ELR (cell line): Measurements from ENCODE around the gene MED31.
"Not testable (repeated sequence)": the region's sequence is repeated elsewhere in the genome, so short reads cannot be mapped to it uniquely, and the experiment has no call there.

Source experiments
- DNase-seq: peaks from one replicate; pipeline ENCODE4 v3.0.0-alpha.2; 2015; ENCODE audit warnings: low read depth

MED31 gene

DNA sequence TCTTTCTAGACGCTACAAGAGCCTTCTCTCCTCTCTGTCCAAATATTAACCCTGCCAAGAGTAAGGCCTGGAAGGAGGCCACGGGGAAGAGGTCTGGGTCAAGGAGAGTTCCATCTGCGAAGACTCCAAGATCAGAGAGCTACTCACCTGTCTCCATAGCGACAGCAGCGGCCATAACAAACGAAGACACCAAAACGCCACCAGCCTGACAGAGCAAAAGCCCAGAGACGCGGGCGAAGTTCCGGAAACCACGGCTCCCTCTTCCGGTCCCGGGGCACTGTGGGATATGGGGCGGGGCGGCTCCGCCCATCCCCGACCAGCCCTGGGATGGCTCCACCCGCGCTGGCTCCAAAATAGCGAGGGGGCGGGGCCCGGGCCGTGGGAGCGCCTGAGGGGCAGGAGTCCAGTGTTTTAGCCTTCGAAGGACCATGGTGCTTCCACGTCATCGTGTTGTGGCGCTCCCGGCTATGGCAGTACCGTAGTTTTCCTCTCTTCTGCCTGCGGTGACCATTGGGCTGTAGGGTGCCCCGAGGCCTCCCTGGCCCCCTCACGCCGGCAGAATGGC lies at the start of gene MED31, which contains the start of gene C17orf100:
TSS of gene MED31 (minus strand) at position 252 of the 565 bp plus-strand sequence. CDS start at position 175, 77 bp downstream.
TSS of gene C17orf100 (plus strand) at position 409 of the 565 bp plus-strand sequence. CDS start at position 561, 152 bp downstream.
- DNase-seq = peak; percentile 95

DNA sequence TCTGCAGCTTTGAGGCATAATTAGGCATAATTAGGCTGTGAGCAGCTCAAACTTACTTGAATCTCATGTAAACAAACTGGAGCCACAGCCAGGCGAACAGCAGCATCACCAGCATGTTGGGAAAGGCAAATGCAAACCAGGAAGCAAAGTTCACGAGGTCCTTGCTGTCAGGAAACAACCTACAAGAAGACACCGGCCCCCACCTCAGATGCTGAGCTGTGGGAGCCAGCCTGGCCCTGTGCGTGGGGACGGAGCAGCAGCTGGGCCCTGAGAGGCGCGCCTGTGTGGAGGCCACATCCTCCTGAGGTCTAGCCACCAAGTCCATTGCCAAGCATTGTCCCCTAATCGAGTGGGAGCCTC lies 49.5 kb upstream of the MED31 start:
- DNase-seq = no peak

DNA sequence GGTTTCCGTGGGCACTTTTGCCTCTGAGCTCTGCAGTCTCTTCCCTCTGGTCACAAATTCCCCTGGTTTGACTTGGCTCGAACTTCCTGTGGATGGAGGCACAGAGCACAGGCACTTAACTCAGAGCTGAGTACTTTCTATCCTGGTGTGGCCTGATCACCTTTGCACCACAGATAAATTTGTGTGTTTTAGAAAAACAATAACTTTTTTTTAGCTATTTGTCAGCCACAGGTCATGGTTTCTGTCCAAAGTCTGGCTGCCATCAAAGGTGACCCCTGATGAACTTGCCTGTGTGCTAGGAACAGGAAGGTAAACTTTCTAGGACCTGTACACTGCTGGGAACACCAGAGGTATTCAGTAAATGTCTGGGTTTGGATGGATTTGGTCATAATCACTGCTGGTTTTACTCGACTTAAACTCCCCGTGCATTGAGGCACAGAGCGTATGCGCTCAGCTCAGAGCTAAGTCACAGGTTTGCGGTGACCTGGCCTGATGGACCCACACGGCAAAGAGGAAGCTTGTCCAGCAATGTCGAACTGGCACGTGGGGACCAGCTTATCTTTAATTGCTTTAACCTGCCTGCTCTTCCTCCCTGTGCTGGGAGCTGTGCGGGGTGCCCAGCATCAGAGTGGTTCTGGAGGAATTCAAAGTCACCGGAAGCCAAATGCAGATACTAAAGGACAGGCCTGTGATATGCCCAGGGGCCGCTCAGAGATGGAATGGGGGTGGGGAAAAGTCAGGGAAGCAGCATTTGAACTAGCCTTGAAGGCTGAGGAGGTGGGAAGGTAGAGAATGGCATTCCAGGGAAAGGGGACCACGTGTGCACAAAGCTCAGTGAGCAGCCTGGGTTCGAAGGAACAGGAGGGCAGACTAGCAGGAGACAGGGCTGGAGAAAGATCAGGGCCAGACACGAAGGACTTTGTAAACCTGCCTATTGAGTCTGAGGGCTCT lies 48.9 kb upstream of the MED31 start:
- DNase-seq = no peak

DNA sequence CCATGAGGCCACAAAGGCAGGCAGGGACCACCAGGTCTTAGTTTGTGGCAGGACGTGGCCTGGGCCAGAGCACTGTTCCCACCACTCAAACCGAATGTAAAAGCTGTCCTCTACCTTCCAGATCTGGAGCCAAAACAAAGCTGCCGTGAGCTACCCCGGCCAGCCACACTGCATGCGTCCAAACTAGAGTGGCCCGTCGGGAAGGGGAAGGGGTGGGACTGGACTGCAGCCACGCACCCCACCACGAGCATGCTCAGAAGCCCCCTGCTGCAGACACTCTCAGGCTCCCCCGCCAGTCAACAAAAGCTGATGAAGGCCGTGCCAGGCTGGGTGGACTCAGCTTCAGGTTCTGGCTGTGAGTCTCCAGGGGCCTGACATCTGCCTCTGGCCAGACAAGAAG lies 46.6 kb upstream of the MED31 start:
- no peak for DNase-seq

DNA sequence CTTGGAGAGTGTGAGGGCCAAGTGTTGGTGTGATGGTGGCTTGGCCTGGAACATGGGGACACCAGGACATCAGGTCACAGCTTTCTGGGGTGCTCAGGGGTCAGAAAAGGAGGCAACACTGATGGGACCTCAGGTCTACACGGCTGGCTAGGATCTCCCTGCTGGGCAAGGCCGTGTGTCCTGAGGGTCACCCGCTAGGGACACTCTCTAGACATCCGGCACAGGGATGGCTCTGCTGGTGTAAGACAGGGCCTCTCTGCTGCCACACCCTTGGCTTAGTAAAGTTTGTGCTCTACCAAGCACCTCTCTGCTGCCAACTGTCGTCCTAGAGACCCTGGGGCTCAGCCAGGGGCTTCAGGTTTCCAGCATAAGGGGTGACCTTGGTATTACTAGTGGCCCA lies 45.5 kb upstream of the MED31 start:
- DNase-seq = no peak

DNA sequence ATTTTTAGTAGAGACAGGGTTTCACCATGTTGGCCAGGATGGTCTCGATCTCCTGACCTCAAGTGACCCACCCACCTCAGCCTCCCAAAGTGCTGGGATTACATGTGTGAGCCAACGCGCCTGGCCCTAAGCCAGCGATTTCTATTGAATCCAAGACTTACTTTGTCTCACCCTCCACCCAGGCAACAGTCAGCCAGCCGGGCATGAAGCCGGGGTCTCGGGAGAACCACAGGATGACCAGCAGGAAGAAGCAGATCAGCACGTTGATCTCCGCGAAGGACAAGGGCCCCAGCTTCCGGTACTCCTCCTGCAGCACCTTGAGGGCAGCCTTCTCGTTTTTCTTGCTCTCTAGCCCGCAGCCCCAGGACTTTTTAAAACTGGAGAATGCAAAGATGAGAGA lies 44.2 kb upstream of the MED31 start:
- no peak for DNase-seq

DNA sequence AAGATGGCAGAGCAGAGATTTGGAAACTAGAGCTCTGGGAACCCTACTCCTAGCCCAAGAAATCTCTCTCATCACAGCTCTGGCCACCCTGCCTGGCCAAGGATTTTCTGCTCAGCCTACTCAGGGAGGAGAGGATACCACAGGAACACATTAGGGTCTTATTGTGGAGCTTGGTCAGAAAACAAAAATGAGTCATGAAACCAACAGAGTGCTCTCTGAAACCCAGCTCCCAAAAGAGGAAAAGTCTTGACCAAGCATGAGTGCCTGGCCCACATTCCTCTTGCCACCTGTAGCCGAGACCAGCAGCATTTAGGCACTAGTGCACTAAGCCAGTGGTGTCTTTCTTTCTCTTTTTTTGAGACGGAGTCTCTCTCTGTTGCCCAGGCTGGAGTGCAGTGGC lies 43.6 kb upstream of the MED31 start:
- no peak for DNase-seq

DNA sequence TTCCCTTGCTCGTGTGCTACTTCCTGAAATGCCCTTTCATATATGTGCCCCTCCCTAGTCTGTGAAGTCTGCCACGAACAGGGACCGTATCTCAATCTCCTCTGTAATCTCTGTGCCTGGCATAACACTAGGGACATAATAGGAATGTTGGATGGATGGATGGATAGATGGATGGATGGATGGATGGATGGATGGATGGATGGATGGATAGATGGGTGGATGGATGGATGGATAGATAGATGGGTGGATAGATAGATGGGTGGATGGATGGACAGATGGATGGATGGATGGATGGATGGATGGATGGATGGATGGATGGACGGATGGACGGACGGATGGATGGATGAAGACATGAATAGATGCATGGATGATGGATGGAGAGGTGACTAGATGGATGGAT lies 40.6 kb upstream of the MED31 start:
- not testable (repeated sequence) for DNase-seq

DNA sequence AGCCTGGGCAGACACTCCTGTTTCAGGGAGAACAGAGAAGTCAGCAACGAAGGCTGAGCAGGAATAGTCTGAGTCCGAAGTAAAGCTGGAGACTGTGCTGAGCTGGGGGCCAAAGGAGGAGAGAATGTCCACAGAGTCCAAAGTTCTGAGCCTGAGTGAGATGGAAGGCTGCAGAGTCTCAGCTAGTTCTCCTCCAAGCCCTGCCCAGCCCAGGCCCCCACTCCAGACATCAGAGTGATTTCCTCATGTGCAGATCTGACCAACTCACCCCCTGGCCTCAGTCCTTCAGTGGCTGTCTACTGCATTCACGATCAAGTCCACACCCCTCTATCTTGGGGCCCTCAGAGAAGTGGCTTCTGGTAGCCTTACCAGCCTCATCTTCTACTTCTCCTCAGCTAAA lies 40.1 kb upstream of the MED31 start:
- DNase-seq = no peak

DNA sequence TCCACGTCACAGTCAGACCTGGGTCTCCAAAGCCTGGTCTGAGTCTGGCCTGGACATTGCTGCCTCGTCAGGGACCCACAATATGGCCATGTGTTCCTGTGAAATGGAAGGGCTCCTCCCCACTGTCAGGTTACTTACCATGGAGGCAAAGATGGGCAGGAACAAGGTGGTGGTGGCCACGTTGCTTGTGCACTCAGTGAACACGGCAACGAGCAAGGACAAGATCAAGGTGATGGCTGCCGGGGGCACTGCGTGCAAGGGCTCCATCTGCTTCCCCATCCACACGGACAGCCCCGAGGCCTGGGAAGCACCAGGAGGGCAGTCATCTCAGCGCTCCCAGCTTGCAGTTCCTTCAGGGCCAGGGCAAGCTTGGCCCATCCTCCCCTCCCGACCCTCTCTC lies 39.2 kb upstream of the MED31 start:
- DNase-seq = no peak

DNA sequence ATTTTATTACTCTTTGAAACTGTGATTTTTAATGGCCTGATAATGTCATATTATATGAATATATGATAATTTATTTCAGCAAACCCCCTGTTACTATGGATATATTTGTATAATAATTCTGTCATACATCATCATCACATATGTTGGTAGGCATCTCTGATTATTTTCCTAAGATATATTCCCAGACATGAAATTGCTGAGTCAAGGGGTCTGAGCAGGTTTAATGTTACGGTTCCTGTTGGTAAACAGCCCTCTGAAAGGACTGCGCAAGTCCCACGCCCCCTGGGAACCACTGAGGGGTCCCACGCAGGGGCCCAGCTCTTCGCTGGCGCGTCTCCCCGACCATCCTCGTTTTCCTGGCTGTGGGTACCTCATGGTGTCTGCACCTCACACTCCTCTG lies 37.5 kb upstream of the MED31 start:
- no peak for DNase-seq

DNA sequence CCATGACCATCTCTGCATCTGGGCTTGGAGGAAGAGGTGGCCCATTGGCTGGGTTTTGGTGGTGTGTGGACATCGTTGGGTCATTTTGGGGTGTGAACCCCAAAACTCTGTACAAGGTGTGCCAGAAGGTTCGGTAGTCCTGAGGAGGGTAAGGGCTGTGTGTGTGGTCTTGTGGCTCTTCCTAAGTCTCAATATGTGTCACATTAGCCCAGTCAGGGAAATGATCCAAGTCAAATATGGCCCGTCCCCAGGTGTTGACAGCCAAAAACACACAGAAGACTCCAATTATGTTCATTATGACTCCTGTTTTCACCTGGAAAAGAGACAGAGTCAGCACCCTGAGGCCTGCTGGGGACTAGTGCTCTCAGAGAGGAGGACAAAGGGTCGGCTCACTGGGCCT lies 34.6 kb upstream of the MED31 start:
- no peak for DNase-seq

DNA sequence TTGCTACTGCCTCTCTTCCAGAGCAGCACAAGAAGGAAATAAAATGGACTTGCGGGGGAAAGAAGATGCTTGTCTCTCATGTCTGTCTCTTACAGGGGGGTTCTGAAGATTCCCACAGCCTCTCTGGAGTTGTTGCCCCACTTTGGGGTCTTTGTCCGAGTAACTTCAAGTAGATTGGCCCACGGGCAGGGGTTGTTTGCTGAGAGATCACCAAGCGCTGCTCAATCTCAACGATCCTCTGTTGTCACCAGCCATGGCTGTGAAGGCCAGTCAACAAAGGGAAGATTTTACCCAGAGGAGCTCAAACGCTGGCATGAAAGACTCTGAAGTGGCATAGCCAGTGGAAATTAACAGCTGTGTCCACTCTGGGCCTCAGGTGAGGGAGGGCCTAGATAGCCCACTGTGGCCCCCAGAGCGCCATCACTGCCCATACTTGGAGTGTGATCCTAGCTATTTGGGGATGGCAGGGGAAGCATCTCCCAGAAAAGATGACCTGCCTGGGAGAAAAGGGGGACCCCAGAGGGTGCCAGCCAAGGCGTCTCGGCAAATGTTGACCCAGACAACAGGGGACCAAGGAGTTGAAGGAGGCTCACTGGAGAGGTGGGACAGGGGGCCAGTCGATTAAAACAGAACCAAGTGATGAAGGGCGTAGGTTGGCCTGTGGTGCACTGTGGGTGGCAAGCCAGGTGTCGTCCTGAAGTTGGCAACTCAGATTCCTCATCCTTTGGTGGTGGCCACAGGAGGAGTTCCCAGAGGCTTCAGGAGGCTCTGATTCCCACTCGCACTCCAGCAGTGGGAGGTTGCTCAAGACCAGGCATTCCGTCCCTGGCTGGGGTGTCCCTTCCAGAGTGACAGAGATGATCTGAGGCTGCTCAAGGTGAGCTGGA lies 33.7 kb upstream of the MED31 start:
- no peak for DNase-seq

DNA sequence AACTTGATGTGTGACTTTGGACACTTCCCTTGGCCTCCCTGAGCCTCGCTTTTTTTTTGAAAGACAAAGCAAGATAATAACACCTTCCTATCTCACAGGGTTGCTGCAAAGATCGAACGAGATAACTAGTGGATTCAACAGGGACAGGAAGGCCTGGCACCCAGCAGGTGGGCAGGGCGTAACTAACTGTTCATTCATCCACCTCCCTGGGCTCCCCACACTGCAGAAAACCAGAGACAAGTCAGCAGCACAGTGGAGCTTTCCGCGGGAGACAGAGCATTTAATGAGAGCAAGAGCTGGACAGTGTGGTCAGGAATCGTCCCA lies 33.0 kb upstream of the MED31 start:
- DNase-seq = no peak

DNA sequence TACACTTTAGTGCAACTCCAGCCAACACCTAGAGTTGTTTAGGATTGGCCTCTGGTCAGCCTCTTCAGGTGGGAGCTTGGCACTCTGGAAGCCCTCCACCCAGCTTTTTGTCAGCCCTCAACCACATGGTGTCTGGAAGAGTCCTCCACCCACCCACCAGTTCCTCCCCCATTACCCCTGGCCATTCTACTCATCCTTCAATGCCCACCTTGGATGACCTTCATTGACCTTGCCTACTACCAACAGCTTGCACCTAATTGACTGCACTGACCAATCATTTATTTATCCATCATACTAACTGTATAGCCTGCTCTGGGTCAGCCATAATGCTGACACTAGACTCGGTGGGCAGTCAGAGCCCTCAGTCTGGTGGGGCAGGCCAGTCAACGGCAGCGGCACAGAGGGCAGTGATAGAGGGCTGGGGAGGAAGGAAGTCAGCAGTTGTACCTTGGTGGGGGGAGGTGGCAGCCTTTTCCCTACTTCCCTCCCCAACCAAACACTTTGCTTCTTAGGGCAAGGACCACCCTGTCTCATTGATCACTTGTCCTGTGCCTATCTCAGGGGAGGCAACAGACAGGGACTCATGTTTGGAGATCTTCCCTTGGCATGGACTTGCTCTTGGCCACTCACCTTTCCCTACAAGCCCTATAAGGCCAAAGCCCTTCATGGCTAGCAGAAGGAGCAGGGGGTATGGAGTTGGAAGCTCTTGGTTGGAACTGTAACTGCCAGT lies 32.5 kb upstream of the MED31 start:
- no peak for DNase-seq

DNA sequence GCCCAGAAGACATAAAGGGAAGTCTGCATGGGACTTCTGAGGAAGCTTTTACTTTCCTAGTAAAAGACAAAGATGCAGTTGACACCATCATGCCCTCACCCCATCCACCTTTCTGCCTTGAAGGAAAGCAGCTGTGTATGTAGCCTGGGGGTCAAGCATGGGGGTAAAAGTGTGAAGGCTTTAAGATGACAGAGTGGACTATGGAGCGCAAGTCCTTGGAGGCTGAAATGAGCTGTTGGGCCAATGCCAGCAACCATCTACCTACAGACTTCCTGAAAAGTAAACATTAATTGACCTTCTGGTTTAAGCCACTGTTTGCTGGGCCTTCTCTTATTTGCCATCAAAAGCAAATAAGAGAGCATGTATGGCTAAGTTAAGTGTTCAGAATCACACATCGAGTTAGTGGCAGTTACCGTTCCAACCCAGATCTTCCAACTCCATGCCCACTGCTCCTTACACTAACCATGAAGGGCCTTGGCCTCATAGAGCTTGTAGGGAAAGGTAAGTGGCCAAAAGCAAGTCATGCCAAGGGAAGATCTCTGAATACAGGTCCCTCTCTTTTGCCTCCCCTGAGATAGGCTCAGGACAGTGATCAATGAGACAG lies 31.8 kb upstream of the MED31 start:
- DNase-seq = no peak

DNA sequence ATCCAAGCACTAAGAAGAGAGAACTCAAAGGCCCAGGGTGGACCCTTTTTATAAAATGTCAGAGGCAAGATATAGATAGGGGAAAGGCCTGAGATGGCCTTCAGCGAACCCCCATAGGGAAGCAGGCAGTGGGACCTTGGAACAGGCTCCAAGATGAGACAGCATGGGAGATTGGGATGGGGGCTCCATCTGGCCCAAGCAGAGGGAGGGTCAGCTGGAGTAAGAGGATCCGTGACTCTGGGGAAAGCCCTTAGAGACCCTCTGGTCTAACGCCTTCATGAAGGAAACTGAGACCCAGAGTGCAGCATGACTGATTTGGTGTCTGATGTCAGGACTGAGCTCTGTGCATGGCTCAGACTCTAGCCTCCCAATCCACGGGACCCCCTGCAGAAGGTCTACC lies 30.9 kb upstream of the MED31 start:
- no peak for DNase-seq

DNA sequence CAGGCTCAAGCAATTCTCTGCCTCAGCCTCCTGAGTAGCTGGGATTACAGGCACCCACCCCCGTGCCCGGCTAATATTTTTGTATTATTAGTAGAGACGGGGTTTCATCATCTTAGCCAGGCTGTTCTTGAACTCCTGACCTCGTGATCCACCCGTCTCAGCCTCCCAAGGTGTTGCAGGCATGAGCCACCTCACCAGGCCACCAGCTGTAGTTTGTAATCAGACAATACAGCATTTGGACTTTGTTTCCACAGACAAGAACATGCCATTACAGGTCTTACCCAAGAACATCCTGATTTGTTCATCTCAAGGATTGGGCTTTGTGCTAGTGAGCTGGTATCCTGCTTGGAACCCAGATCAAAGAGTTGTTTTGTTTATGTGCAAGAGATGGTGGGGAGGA lies 30.3 kb upstream of the MED31 start:
- no peak for DNase-seq

DNA sequence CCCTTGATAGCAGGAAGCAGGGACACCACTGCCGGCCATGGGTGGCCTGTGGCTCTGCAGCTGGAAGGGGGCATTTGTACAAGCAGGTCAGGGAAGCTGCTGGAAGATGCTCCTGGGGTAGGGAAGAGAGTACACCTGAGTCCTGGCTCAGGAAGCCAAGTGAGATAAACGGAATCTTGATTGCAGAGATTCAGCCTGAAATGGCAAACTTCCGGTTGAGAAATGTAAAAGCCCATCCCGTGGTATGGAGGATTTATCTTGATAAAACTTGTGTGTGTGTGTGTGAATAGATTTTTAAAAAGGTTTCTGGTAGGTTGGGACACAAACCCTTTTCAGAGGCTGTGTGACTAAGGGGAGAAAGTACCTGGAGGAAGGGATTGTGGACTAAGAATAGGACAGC lies 29.8 kb upstream of the MED31 start:
- DNase-seq = no peak

DNA sequence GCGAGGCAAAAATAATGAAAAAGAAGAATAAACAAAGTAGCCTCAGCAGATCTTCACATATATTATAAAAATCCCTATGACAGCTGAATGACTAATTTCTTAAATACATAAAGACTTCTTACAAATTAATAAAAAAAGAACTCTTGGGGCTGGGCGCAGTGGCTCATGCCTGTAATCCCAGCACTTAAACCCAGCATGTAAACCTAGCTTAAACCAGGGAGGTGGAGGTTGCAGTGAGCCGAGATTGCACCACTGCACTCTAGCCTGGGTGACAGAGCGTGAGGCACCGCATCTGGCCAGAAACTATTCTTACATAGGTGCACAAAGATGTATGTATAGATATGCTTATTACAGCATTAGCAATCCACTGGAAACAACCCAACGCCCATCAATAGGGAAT lies 27.8 kb upstream of the MED31 start:
- no peak for DNase-seq

DNA sequence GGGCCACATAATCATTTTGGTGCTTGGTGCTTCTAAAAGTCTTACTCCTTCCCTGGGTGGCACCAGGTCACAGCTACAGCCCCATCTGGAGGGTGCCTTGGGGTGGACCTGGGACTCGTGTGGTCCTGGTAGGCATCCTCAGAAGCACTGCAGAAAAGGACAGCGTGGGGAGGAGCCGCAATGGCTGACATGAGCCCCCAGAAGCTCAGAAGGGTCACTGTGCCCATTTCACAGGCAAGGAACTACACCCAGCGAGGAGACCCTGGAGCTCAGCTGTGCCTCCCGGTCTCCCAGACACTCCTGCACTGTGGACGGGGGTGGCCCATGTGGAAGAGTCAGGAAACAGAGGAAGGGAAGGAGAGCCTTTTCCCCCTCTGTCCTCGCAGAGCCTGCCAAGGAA lies 26.5 kb upstream of the MED31 start:
- no peak for DNase-seq
